Activated naive CD4-positive, alpha-beta T cell treated with anti-CD3 and anti-CD28 coated beads, Interleukin-2, amount 50 U/mL, for 24 hours (primary cell): ENCODE measurements around the gene MACROD2.
"Not testable (repeated sequence)": the region's sequence is repeated elsewhere in the genome, so short reads cannot be mapped to it uniquely, and the experiment has no call there.

Experiments
- H3K27ac Mint-ChIP-seq: one replicate; pipeline ENCODE4 v1.8.0; 2021; ENCODE audit warnings: mild to moderate bottlenecking, mixed read lengths
- H3K27me3 Mint-ChIP-seq: one replicate; pipeline ENCODE4 v1.8.0; 2021; ENCODE audit warnings: mixed read lengths
- H3K36me3 Mint-ChIP-seq: one replicate; pipeline ENCODE4 v1.8.0; 2021; ENCODE audit warnings: mixed read lengths
- H3K4me1 Mint-ChIP-seq: one replicate; pipeline ENCODE4 v1.8.0; 2021; ENCODE audit warnings: mixed read lengths
- H3K4me3 Mint-ChIP-seq: one replicate; pipeline ENCODE4 v1.8.0; 2021; ENCODE audit warnings: mild to moderate bottlenecking, mixed read lengths
- H3K9me3 Mint-ChIP-seq: one replicate; pipeline ENCODE4 v1.8.0; 2021; ENCODE audit warnings: mixed read lengths

Gene MACROD2

DNA sequence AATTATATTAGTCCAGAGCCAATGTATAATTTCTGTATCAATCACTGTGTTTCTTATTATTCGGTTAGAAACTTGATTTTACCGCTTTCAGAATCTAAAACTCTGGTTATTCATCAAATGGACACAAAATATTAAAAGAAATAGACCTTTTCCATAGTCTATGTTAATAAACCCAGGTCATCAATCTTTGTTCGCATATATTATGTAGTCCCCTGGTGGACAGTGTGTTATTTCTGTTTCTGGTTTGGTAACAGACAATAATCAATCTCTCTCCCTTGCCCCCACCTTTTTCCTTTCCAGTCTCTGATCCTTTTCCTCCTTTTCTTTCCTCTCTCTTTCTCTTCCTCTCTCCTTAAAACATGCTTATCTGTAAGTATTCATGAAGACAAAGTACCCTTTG is 203.1 kb downstream of the MACROD2 start:
- H3K4me3 Mint-ChIP-seq = no peak overlapping the region

GRCh38 chr20:14199111-14199510 is 203.8 kb downstream of the MACROD2 start:
- Mint-ChIP-seq H3K4me1 (no peaks in the 10 kb centered on the region), H3K9me3 (no peaks in the 10 kb centered on the region), H3K27me3 (no peaks in the 10 kb centered on the region), H3K4me3 (no peak overlapping the region), H3K27ac (no peak overlapping the region), H3K36me3 (no peaks in the 10 kb centered on the region)

More for the DNA sequence above, 203.1 kb downstream of the MACROD2 start:
- Mint-ChIP-seq H3K36me3 (no peaks in the 10 kb centered on the region), H3K4me1 (no peaks in the 10 kb centered on the region), H3K27ac (no peak overlapping the region), H3K27me3 (no peaks in the 10 kb centered on the region), H3K9me3 (peaks cover 5% of the 10 kb centered on the region)

DNA sequence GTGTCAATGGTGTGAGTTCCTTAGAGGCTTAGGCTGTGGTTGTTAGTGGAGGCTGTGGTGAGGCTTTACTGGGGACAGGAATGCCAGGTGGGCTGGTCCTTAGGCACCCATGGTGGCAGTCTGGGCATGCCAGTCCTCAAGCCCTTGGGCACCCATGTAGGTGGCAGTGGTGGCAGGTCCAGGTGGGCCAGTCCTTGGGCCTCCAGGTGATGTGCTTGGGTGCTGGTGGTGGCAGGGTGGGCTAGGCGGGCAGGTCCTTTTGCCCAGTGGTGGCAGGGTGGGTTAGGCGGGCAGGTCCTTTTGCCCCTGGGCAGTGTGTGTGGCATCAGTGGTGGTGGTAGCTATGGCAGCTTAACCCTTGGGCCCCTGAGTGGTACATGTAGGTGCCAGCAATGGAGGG is 208.3 kb downstream of the MACROD2 start:
- Mint-ChIP-seq H3K36me3 (no peaks in the 10 kb centered on the region), H3K4me3 (no peak overlapping the region), H3K4me1 (no peaks in the 10 kb centered on the region), H3K27ac (no peak overlapping the region), H3K9me3 (no peaks in the 10 kb centered on the region), H3K27me3 (no peaks in the 10 kb centered on the region)

- Mint-ChIP-seq H3K27ac (no peak overlapping the region), H3K4me1 (no peaks in the 10 kb centered on the region), H3K9me3 (no peaks in the 10 kb centered on the region), H3K4me3 (no peak overlapping the region), H3K27me3 (no peaks in the 10 kb centered on the region), H3K36me3 (no peaks in the 10 kb centered on the region)
These were observed 212.3 kb downstream of the MACROD2 start for GRCh38 chr20:14207591-14207990.

DNA sequence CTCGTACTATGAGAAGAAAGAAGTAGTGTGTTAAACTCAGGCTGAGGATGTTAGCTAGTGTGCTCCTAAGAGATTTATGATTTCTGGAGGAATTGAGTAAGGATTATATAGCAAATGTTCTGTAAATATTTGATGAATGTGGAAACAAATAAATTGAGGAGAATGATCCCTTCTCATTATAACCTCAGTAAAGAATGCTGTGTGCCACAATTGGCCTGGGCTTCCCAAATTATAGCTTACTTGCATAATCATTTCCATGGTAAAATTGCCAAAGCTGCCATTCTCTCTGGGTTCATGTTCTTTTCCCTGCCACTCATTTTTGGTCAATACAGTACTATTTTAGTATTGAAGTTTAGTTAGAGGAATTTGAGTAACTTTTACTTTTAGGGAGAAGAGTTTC is 213.6 kb downstream of the MACROD2 start:
- Mint-ChIP-seq H3K9me3 (no peaks in the 10 kb centered on the region), H3K36me3 (no peaks in the 10 kb centered on the region), H3K4me1 (no peaks in the 10 kb centered on the region), H3K27me3 (no peaks in the 10 kb centered on the region), H3K4me3 (no peak overlapping the region), H3K27ac (no peak overlapping the region)

GRCh38 chr20:14210146-14210545 is 214.8 kb downstream of the MACROD2 start:
- no peaks in the 10 kb centered on the region for H3K27me3 Mint-ChIP-seq

DNA sequence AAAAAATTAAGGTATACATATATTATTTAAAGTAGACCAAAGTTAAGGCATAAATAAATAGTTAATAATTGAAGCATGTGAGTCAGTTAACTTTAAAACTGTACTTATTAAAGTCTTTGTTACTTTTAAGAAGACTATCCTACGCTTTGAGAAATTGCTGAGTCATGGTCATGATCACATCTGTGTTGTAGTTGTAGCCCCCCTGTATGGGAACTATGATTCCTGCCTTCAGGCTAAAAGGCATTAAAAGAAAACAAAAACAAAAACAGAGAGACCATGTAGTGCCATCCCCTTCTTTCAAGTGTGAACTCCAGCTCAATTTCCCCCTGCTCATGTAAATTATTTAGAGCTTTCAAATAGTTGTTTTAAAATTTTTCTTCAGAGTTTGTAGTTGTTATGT is 218.7 kb downstream of the MACROD2 start:
- H3K4me1 Mint-ChIP-seq = no peaks in the 10 kb centered on the region
- no peaks in the 10 kb centered on the region for H3K36me3 Mint-ChIP-seq
- peaks cover 5% of the 10 kb centered on the region for H3K9me3 Mint-ChIP-seq

More at GRCh38 chr20:14210146-14210545, 214.8 kb downstream of the MACROD2 start:
- Mint-ChIP-seq H3K4me1 (no peaks in the 10 kb centered on the region), H3K27ac (no peak overlapping the region), H3K36me3 (no peaks in the 10 kb centered on the region), H3K4me3 (no peak overlapping the region), H3K9me3 (no peaks in the 10 kb centered on the region)

GRCh38 chr20:14215880-14216279 is 220.6 kb downstream of the MACROD2 start:
- not testable (repeated sequence) for H3K27me3 Mint-ChIP-seq

More for the DNA sequence above, 218.7 kb downstream of the MACROD2 start:
- no peaks in the 10 kb centered on the region for H3K27me3 Mint-ChIP-seq
- H3K4me3 Mint-ChIP-seq = no peak overlapping the region
- H3K27ac Mint-ChIP-seq = no peak overlapping the region

DNA sequence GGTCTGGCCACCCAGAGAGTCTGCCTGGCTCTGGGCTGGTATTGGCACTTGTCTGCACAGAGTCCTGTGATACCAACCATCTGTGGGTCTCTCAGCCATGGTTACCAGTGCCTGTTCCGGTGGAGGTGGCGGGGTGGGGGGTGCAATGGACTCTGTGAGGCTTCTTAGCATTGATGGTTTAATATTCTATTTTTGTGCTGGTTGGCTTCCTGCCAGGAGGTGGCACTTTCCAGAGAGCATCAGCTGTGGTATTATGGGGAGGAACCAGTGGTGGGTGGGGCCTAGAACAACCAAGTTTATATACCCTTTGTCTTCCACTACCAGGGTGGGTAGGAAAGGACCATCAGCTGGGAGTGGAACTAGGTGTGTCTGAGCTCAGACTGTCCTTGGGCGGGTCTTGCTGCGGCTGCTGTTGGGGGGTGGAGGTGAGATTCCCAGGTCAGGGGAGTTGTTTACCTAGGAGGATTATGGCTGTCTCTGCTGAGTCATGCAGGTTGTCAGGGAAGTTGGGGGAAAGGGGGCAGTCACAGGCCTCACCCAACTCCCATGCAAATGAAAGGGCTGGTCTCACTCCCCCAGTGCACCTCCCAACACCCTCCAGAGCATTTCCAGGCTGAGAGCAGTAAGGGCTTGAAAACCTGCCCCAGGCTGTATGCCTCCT is 224.6 kb downstream of the MACROD2 start:
- H3K27ac Mint-ChIP-seq = no peak overlapping the region
- H3K4me1 Mint-ChIP-seq = no peaks in the 10 kb centered on the region
- no peaks in the 10 kb centered on the region for H3K27me3 Mint-ChIP-seq
- H3K36me3 Mint-ChIP-seq = no peaks in the 10 kb centered on the region
- peaks cover 10% of the 10 kb centered on the region for H3K9me3 Mint-ChIP-seq
- H3K4me3 Mint-ChIP-seq = no peak overlapping the region

More at GRCh38 chr20:14215880-14216279, 220.6 kb downstream of the MACROD2 start:
- H3K4me1 Mint-ChIP-seq, H3K27ac Mint-ChIP-seq, H3K36me3 Mint-ChIP-seq, H3K4me3 Mint-ChIP-seq: not testable (repeated sequence)
- peaks cover 10% of the 10 kb centered on the region for H3K9me3 Mint-ChIP-seq

DNA sequence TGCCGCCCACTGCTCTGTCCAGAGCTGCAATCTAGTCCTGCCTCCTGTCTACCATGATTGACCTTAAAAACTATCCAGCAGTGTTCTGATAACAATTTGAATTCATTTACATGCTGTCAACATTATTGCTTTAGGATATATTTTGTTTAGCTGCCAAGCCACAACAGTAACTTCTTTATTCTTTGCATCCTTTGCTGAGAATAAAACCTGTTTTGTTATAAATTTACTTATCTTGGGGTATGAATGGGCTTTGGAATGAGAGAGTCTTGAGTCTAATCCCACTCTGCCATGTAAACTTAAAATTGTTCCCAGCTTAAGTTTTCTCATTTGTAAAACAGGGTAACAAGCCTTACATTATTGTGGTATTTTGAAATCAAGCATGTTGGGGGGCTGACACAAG is 225.7 kb downstream of the MACROD2 start:
- H3K27ac Mint-ChIP-seq = no peak overlapping the region
- H3K36me3 Mint-ChIP-seq = no peaks in the 10 kb centered on the region
- H3K4me3 Mint-ChIP-seq = no peak overlapping the region
- no peaks in the 10 kb centered on the region for H3K4me1 Mint-ChIP-seq
- H3K27me3 Mint-ChIP-seq = peaks cover 2% of the 10 kb centered on the region
- H3K9me3 Mint-ChIP-seq = peaks cover 10% of the 10 kb centered on the region

GRCh38 chr20:14223806-14224205 is 228.5 kb downstream of the MACROD2 start:
- H3K4me1 Mint-ChIP-seq = no peaks in the 10 kb centered on the region
- peaks cover 4% of the 10 kb centered on the region for H3K27me3 Mint-ChIP-seq
- H3K27ac Mint-ChIP-seq = no peak overlapping the region
- no peaks in the 10 kb centered on the region for H3K36me3 Mint-ChIP-seq
- peaks cover 5% of the 10 kb centered on the region for H3K9me3 Mint-ChIP-seq
- no peak overlapping the region for H3K4me3 Mint-ChIP-seq

DNA sequence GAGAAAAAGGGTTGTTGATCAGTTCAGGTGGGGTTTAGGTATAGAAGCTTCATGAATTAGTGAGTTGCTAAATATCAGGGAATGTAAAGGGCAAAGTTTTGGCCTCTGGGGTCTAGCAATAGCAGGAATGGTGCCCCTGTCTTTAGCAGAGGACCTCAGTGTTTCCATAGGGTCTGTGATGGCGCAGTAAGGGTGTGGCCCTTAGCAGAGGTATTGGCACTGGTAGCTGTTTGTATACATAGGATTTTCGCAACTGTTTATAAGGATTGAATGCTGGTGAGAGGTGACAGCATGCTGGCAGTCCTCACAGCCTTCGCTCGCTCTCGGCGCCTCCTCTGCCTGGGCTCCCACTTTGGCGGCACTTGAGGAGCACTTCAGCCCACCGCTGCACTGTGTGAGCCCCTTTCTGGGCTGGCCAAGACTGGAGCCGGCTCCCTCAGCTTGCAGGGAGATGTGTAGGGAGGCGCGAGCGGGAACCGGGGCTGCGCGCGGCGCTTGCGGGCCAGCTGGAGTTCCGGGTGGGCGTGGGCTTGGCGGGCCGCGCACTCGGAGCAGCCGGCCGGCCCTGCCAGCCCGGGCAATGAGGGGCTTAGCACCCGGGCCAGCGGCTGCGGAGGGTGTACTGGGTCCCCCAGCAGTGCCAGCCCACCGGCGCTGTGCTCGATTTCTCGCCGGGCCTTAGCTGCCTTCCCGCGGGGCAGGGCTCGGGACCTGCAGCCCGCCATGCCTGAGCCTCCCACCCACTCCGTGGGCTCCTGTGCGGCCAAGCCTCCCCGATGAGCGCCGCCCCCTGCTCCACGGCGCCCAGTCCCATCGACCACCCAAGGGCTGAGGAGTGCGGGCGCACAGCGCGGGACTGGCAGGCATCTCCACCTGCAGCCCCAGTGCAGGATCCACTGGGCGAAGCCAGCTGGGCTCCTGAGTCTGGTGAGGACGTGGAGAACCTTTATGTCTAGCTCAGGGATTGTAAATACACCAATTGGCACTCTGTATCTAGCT is 231.0 kb downstream of the MACROD2 start:
- not testable (repeated sequence) for H3K4me3 Mint-ChIP-seq, H3K4me1 Mint-ChIP-seq, H3K36me3 Mint-ChIP-seq

DNA sequence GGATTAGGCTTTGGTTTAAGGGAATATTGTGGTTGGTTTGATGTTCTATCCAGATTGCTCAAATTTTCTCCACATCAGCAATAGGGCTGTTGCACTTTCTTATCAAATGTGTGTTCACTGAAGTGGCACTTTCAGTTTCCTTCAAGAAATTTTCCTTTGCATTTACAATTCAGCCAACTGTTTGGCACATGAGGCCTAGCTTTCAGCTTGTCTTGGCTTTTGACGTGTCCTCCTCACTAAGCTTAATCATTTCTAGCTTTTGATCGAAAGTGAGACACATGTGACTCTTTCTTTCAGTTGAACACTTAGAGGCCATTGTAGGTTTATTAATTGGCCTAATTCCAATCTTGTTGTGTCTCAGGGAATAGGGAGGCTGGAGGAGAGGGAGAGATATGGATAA is 237.3 kb downstream of the MACROD2 start:
- Mint-ChIP-seq H3K4me3 (no peak overlapping the region), H3K27me3 (no peaks in the 10 kb centered on the region), H3K4me1 (no peaks in the 10 kb centered on the region), H3K36me3 (no peaks in the 10 kb centered on the region), H3K9me3 (peaks cover 9% of the 10 kb centered on the region), H3K27ac (no peak overlapping the region)

More for the DNA sequence above, 231.0 kb downstream of the MACROD2 start:
- H3K27me3 Mint-ChIP-seq, H3K27ac Mint-ChIP-seq, H3K9me3 Mint-ChIP-seq: not testable (repeated sequence)

GRCh38 chr20:14234666-14235295 is 239.5 kb downstream of the MACROD2 start:
- Mint-ChIP-seq H3K4me1 (no peaks in the 10 kb centered on the region), H3K27me3 (no peaks in the 10 kb centered on the region), H3K4me3 (no peak overlapping the region), H3K9me3 (peaks cover 9% of the 10 kb centered on the region), H3K36me3 (no peaks in the 10 kb centered on the region), H3K27ac (no peak overlapping the region)

DNA sequence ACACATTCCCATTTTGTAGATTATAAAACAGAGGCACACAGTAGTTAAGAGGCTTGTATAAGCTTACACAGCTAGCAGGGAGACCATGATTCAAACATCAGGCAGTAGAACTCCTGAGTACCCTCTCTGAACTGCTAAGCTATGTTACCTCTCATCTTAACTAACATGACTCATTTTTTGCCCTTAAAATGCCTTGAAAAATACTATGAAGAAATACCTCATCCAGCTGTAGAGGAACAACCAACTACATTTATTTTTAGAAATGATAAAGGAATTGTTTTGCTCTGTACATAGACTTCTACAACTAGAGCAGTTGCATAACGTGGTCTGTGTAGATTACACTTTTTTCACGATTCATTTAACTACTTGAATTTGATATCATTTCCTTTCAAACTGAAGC is 240.0 kb downstream of the MACROD2 start:
- no peaks in the 10 kb centered on the region for H3K36me3 Mint-ChIP-seq
- no peaks in the 10 kb centered on the region for H3K27me3 Mint-ChIP-seq
- H3K4me3 Mint-ChIP-seq = no peak overlapping the region
- no peaks in the 10 kb centered on the region for H3K4me1 Mint-ChIP-seq
- H3K9me3 Mint-ChIP-seq = peaks cover 9% of the 10 kb centered on the region
- no peak overlapping the region for H3K27ac Mint-ChIP-seq
